DOHH2 (cell line): ENCODE data around the gene ZDHHC1.
"Not testable (repeated sequence)": the region's sequence is repeated elsewhere in the genome, so short reads cannot be mapped to it uniquely, and the experiment has no call there.

ENCODE experiments used
- H3F3A ChIP-seq: fragments of 200-600 bp; sonication (generic), shearing (Covaris generic); 2 replicates; pipeline ENCODE4 v1.6.0; 2016; ENCODE audit warnings: antibody characterized with exemption, mild to moderate bottlenecking; ENCODE audit not compliant: control insufficient read depth, insufficient read depth
- H3K27ac ChIP-seq: fragments of 200-600 bp; sonication (generic); 2 replicates; pipeline ENCODE4 v1.5.1; 2014; ENCODE audit warnings: low read depth, mild to moderate bottlenecking, low read length, moderate library complexity
- H3K27me3 ChIP-seq: fragments of 200-600 bp; sonication (generic); 2 replicates; pipeline ENCODE4 v1.6.1; 2014; ENCODE audit warnings: mild to moderate bottlenecking, low read length, mixed read lengths; ENCODE audit not compliant: control insufficient read depth
- H3K36me3 ChIP-seq: fragments of 200-600 bp; sonication (generic); 2 replicates; pipeline ENCODE4 v1.6.1; 2014; ENCODE audit warnings: mild to moderate bottlenecking, low read length, moderate library complexity, mixed read lengths; ENCODE audit not compliant: control insufficient read depth
- H3K4me1 ChIP-seq: fragments of 200-600 bp; sonication (generic); 2 replicates; pipeline ENCODE4 v1.6.1; 2014; ENCODE audit warnings: mild to moderate bottlenecking, low read length, mixed read lengths; ENCODE audit not compliant: control insufficient read depth
- H3K4me2 ChIP-seq: fragments of 200-600 bp; sonication (generic); 2 replicates; pipeline ENCODE4 v1.6.0; 2014; ENCODE audit warnings: mild to moderate bottlenecking, low read length, moderate library complexity
- H3K4me3 ChIP-seq: fragments of 200-600 bp; sonication (generic); 2 replicates; pipeline ENCODE4 v1.5.1; 2014; ENCODE audit warnings: mild to moderate bottlenecking, low read length, mixed read lengths
- H3K79me2 ChIP-seq: fragments of 200-600 bp; sonication (generic); 2 replicates; pipeline ENCODE4 v1.6.1; 2014; ENCODE audit warnings: mild to moderate bottlenecking, low read length, mixed read lengths; ENCODE audit not compliant: control insufficient read depth
- H3K9me2 ChIP-seq: fragments of 200-600 bp; sonication (generic); replicated peaks from 2 replicates; pipeline ENCODE4 v1.6.1; 2014; ENCODE audit warnings: mild to moderate bottlenecking, low read length, mixed read lengths; ENCODE audit not compliant: control insufficient read depth
- H3K9me3 ChIP-seq: fragments of 200-600 bp; sonication (generic); 2 replicates; pipeline ENCODE4 v1.6.1; 2014; ENCODE audit warnings: antibody characterized with exemption, low read length, mixed read lengths; ENCODE audit not compliant: control insufficient read depth, insufficient read depth
- H4K20me1 ChIP-seq: fragments of 200-600 bp; sonication (generic); 2 replicates; pipeline ENCODE4 v1.6.0; 2014; ENCODE audit warnings: low read depth, mild to moderate bottlenecking, antibody characterized with exemption, low read length, moderate library complexity; ENCODE audit not compliant: control insufficient read depth, insufficient read depth
- CTCF ChIP-seq: fragments of 200-600 bp; sonication (generic); IDR thresholded peaks from one replicate; pipeline ENCODE4 v1.5.1; 2014; ENCODE audit warnings: antibody characterized with exemption, mild to moderate bottlenecking, low read depth, low read length; ENCODE audit not compliant: poor library complexity, severe bottlenecking
- EZH2phosphoT487 ChIP-seq: fragments of 200-600 bp; sonication (generic); IDR thresholded peaks from 2 replicates; pipeline ENCODE4 v1.6.1; 2017; ENCODE audit warnings: borderline replicate concordance, mild to moderate bottlenecking, antibody characterized with exemption, low read length, moderate library complexity, mixed read lengths

The ZDHHC1 gene

GRCh38 chr16:67417333-67418061 lies 1.2 kb upstream of the ZDHHC1 start:
- no peak for TF ChIP-seq CTCF
- TF ChIP-seq EZH2phosphoT487: no peak
- H3F3A ChIP-seq: no peaks in the 10 kb centered on the region
- H4K20me1 ChIP-seq: no peaks in the 10 kb centered on the region
- peaks cover 14% of the 10 kb centered on the region for H3K4me1 ChIP-seq
- H3K9me2 ChIP-seq: no peaks in the 10 kb centered on the region
- peaks cover 35% of the 10 kb centered on the region for H3K27me3 ChIP-seq
- H3K36me3 ChIP-seq: no peaks in the 10 kb centered on the region
- H3K9me3 ChIP-seq: no peaks in the 10 kb centered on the region
- H3K79me2 ChIP-seq: no peaks in the 10 kb centered on the region
- H3K4me2 ChIP-seq: no peak overlapping the region
- H3K4me3 ChIP-seq: no peak overlapping the region
- no peak overlapping the region for H3K27ac ChIP-seq

- not testable (repeated sequence) for H3K9me2 ChIP-seq, H4K20me1 ChIP-seq, H3K36me3 ChIP-seq, H3F3A ChIP-seq, H3K9me3 ChIP-seq, H3K79me2 ChIP-seq, H3K27ac ChIP-seq
- Histone ChIP-seq H3K27me3 (peaks cover 35% of the 10 kb centered on the region), H3K4me3 (peak overlapping the region; percentile 72), H3K4me1 (peaks cover 14% of the 10 kb centered on the region), H3K4me2 (peak overlapping the region; percentile 79)
Measured at GRCh38 chr16:67415421-67415820, 856 bp downstream of the ZDHHC1 start.

DNA sequence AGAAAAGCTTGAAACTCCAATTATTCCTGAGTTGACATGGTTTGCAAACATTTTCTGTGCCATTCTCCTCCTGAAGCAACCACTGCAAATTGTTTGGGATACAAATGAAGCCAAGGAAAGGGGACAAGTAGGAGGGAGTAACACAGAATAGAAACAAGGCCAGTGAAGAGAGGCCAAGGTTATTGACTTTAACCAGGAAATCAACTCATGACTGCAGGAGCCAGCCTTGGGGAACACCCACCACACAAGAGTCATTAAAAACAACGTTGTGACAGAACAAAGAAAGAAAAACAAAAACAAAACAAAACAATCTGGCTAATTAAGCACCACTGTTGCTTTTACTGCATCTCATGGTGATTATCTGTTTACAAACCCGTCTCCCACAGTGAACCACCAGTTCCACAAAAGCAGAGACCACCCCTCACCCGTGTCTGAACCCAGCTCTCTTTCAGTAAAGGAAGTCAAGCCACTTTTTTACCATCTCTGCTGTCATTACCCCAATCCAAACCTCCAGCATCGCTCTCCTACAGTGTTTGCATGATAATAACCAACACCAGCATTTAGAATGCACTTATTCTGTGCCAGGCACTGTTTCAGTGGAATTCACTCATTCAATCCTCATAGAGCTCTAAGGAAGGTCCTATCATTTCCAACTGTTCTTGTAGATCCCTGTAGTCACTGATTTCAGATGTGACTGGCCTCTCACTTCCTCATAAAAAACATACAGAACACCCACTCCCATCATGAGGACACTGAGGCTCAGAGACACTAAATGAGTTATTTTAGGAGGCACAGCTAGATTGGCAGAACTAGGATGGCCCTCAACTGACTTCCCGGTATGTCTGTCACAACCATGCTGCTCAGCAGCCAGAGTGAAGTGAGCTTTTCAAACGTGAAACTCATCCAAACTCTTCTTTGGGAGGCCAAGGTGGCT lies 2.0 kb downstream of the ZDHHC1 start:
- Histone ChIP-seq H3F3A (no peaks in the 10 kb centered on the region), H3K27ac (no peak overlapping the region), H3K9me2 (no peaks in the 10 kb centered on the region), H3K4me2 (no peak overlapping the region), H3K36me3 (no peaks in the 10 kb centered on the region), H3K27me3 (peaks cover 30% of the 10 kb centered on the region), H4K20me1 (no peaks in the 10 kb centered on the region), H3K4me1 (peaks cover 14% of the 10 kb centered on the region), H3K9me3 (no peaks in the 10 kb centered on the region), H3K4me3 (no peak overlapping the region), H3K79me2 (no peaks in the 10 kb centered on the region)
- TF ChIP-seq EZH2phosphoT487: no peak

- Histone ChIP-seq H3K4me2 (no peak overlapping the region), H3K4me1 (peaks cover 14% of the 10 kb centered on the region), H3K4me3 (no peak overlapping the region), H3K36me3 (no peaks in the 10 kb centered on the region), H3K79me2 (no peaks in the 10 kb centered on the region), H3K9me3 (no peaks in the 10 kb centered on the region), H3K9me2 (no peaks in the 10 kb centered on the region), H3F3A (no peaks in the 10 kb centered on the region), H3K27me3 (peaks cover 22% of the 10 kb centered on the region), H4K20me1 (no peaks in the 10 kb centered on the region), H3K27ac (no peak overlapping the region)
- TF ChIP-seq EZH2phosphoT487 (no peak), CTCF (no peak)
Measured at GRCh38 chr16:67412294-67412693, 4.0 kb downstream of the ZDHHC1 start.
